ENCODE data around the gene AMACR. TPM values are rescaled to one million over a fixed set of nuclear protein-coding genes. Genes with fewer than 3 reads are reported as not detected.
"Not testable (repeated sequence)": the region's sequence is repeated elsewhere in the genome, so short reads cannot be mapped to it uniquely, and the experiment has no call there.

The AMACR gene
- total RNA-seq, 1 experiment from 2014 or later, result 20.2 TPM

- in situ Hi-C loops (cut with HindIII; ENCODE audit: low sequenced_read_pairs), result no loop called here
- no peak for DNase-seq (ENCODE audit: low spot score)
Observed at GRCh38 chr5:33981408-33982162, 26.3 kb downstream of the AMACR start.

- in situ Hi-C loops (cut with HindIII; ENCODE audit: low sequenced_read_pairs), result no loop called here
- DNase-seq (ENCODE audit: low spot score), result no peak
Observed at GRCh38 chr5:33980030-33980429, 27.8 kb downstream of the AMACR start.

- in situ Hi-C loops (cut with HindIII; ENCODE audit: low sequenced_read_pairs), result no loop called here
- no peak for DNase-seq (ENCODE audit: low spot score)
Observed at GRCh38 chr5:33978306-33978705, 29.5 kb downstream of the AMACR start.

- in situ Hi-C loops (cut with HindIII; ENCODE audit: low sequenced_read_pairs), result no loop called here
- DNase-seq (ENCODE audit: low spot score), result no peak
Observed at GRCh38 chr5:33976307-33976706, 31.5 kb downstream of the AMACR start.

- in situ Hi-C loops (cut with HindIII; ENCODE audit: low sequenced_read_pairs), result no loop called here
- DNase-seq (ENCODE audit: low spot score), result no peak
Observed at GRCh38 chr5:33975852-33976251, 32.0 kb downstream of the AMACR start.

GRCh38 chr5:33973271-33973670, 34.6 kb downstream of the AMACR start:
- DNase-seq (ENCODE audit: low spot score), result no peak
- in situ Hi-C loops (cut with HindIII; ENCODE audit: low sequenced_read_pairs), result no loop called here

GRCh38 chr5:33969572-33970452, 38.0 kb downstream of the AMACR start:
- DNase-seq (ENCODE audit: low spot score), result peak; percentile 10
- in situ Hi-C loops (cut with HindIII; ENCODE audit: low sequenced_read_pairs), result no loop called here

GRCh38 chr5:33968211-33969005, 39.4 kb downstream of the AMACR start:
- DNase-seq (ENCODE audit: low spot score), result peak; percentile 8
- in situ Hi-C loops (cut with HindIII; ENCODE audit: low sequenced_read_pairs), result no loop called here

- in situ Hi-C loops (cut with HindIII; ENCODE audit: low sequenced_read_pairs), result no loop called here
- DNase-seq (ENCODE audit: low spot score), result no peak
Observed at GRCh38 chr5:33966805-33967204, 41.0 kb downstream of the AMACR start.

GRCh38 chr5:33964132-33964700, 43.6 kb downstream of the AMACR start:
- in situ Hi-C loops (cut with HindIII; ENCODE audit: low sequenced_read_pairs), result no loop called here
- no peak for DNase-seq (ENCODE audit: low spot score)

GRCh38 chr5:33958176-33958575, 49.7 kb downstream of the AMACR start:
- no peak for DNase-seq (ENCODE audit: low spot score)
- in situ Hi-C loops (cut with HindIII; ENCODE audit: low sequenced_read_pairs), result no loop called here

- in situ Hi-C loops (cut with HindIII; ENCODE audit: low sequenced_read_pairs), result no loop called here
- DNase-seq (ENCODE audit: low spot score), result no peak
Observed at GRCh38 chr5:33957577-33958150, 50.2 kb downstream of the AMACR start.

GRCh38 chr5:33952175-33952574, 55.7 kb downstream of the AMACR start:
- DNase-seq (ENCODE audit: low spot score); in situ Hi-C loops (cut with HindIII; ENCODE audit: low sequenced_read_pairs): not testable (repeated sequence)

- no peak for DNase-seq (ENCODE audit: low spot score)
- in situ Hi-C loops (cut with HindIII; ENCODE audit: low sequenced_read_pairs), result no loop called here
Observed at GRCh38 chr5:33944543-33945132, 63.2 kb downstream of the AMACR start.

GRCh38 chr5:33941090-33941489, 66.8 kb downstream of the AMACR start:
- in situ Hi-C loops (cut with HindIII; ENCODE audit: low sequenced_read_pairs), result no loop called here
- DNase-seq (ENCODE audit: low spot score), result no peak

GRCh38 chr5:33939556-33940262, 68.1 kb downstream of the AMACR start:
- in situ Hi-C loops (cut with HindIII; ENCODE audit: low sequenced_read_pairs), result no loop called here
- no peak for DNase-seq (ENCODE audit: low spot score)

GRCh38 chr5:33938881-33939280, 69.0 kb downstream of the AMACR start:
- no peak for DNase-seq (ENCODE audit: low spot score)
- in situ Hi-C loops (cut with HindIII; ENCODE audit: low sequenced_read_pairs), result no loop called here

GRCh38 chr5:33938507-33938796, 69.4 kb downstream of the AMACR start:
- in situ Hi-C loops (cut with HindIII; ENCODE audit: low sequenced_read_pairs), result no loop called here
- DNase-seq (ENCODE audit: low spot score), result no peak

Data from G401 (cell line).